K562 (cell line): ENCODE data around the gene DST. TPM values are rescaled to one million over a fixed set of nuclear protein-coding genes. Genes with fewer than 3 reads are reported as not detected.

ENCODE experiments used
- ATAC-seq: fragments of 200-7000 bp; cut with Tn5 transposase; 3 replicates; pipeline ENCODE4 v1.9.1; 2020; ENCODE audit warnings: moderate library complexity
- BruUV-seq: library from RNA; stranded (reverse); fragments of 400-500 nt; replicated peaks from 2 replicates; lab custom pipeline; 2021; lab: Mats Ljungman, UMichigan
- CTCF ChIA-PET: fragments of 300-600 bp; formaldehyde crosslinking; extraction: SDS; loops from one replicate; lab custom pipeline; 2021; ENCODE audit warnings: low intra/inter-chr PET ratio; lab: Yijun Ruan, JAX
- POLR2A ChIA-PET: fragments of 300-600, 350-650 bp; sonication (Branson Sonifier 250); formaldehyde crosslinking; extraction: SDS; loops from one replicate; lab custom pipeline; 2021; ENCODE audit warnings: antibody characterized with exemption, inconsistent platforms; lab: Yijun Ruan, JAX
- DNase-seq, 4 experiments: peaks; one replicate each; pipeline versions ENCODE4 v3.0.0 to v3.0.0-alpha.2; 2011 to 2018; ENCODE audit warnings: low spot score in 3 of 4, mixed read lengths in 3 of 4; ENCODE audit errors: extremely low read depth in 1 of 4
- FAIRE-seq: peaks from 2 replicates; lab custom pipeline; 2011; peaks lifted over from hg19 to GRCh38; lab: Jason Lieb, UNC
- H2AFZ ChIP-seq: 2 replicates; pipeline ENCODE4 v1.6.0; 2011; ENCODE audit warnings: low read depth, low read length, control low read depth, inconsistent platforms
- H3K27ac ChIP-seq: fragments of 200-600 bp; 3 replicates; pipeline ENCODE4 v1.8.0; 2011; ENCODE audit warnings: low read depth, mild to moderate bottlenecking, control low read depth, inconsistent platforms, low read length, moderate library complexity, mixed read lengths; ENCODE audit errors: extremely low read depth
- H3K27me3 ChIP-seq, 2 experiments: fragments of 300-600 bp in 1 of 2; 2 replicates in 1 of 2; 3 replicates in 1 of 2; pipeline versions ENCODE4 v1.6.0 to v1.8.0; 2011; ENCODE audit warnings: inconsistent platforms in 2 of 2, low read length in 2 of 2, mild to moderate bottlenecking in 1 of 2, mixed read lengths in 1 of 2, moderate library complexity in 1 of 2; ENCODE audit not compliant: control insufficient read depth in 2 of 2, insufficient read depth in 2 of 2
- H3K36me3 ChIP-seq: fragments of 300-600 bp; 3 replicates; pipeline ENCODE4 v1.8.0; 2011; ENCODE audit warnings: mild to moderate bottlenecking, low read length, inconsistent platforms; ENCODE audit not compliant: control insufficient read depth, insufficient read depth
- H3K4me1 ChIP-seq, 2 experiments: fragments of 200-600 bp in 1 of 2; replicated peaks in 1 of 2; 2 replicates in 1 of 2; 3 replicates in 1 of 2; pipeline versions ENCODE4 v1.5.1 to v1.8.0; 2011; ENCODE audit warnings: inconsistent platforms in 2 of 2, low read length in 2 of 2, mild to moderate bottlenecking in 1 of 2, mixed read lengths in 1 of 2, moderate library complexity in 1 of 2; ENCODE audit not compliant: control insufficient read depth in 2 of 2, insufficient read depth in 2 of 2
- H3K4me2 ChIP-seq: 2 replicates; pipeline ENCODE4 v1.6.1; 2011; ENCODE audit warnings: low read length, control low read depth, inconsistent platforms, mixed read lengths; ENCODE audit not compliant: insufficient read depth
- H3K4me3 ChIP-seq: fragments of 200-600 bp; sonication (generic), shearing (Covaris generic); 2 replicates; pipeline ENCODE4 v1.5.1; 2016; ENCODE audit warnings: control low read depth, inconsistent platforms
- H3K79me2 ChIP-seq: fragments of 200-600 bp; 3 replicates; pipeline ENCODE4 v1.8.0; 2011; ENCODE audit warnings: low read length, inconsistent platforms; ENCODE audit not compliant: control insufficient read depth, insufficient read depth
- H3K9ac ChIP-seq, 2 experiments: 2 replicates each; pipeline versions ENCODE4 v1.6.0 to v1.6.1; 2011; ENCODE audit warnings: low read depth in 2 of 2, low read length in 2 of 2, control low read depth in 1 of 2, inconsistent platforms in 1 of 2, mild to moderate bottlenecking in 1 of 2, mixed read lengths in 1 of 2; ENCODE audit not compliant: insufficient read depth in 1 of 2
- H3K9me1 ChIP-seq: one replicate; pipeline ENCODE4 v1.6.0; 2011; ENCODE audit warnings: inconsistent platforms, mild to moderate bottlenecking, low read length, moderate library complexity; ENCODE audit not compliant: control insufficient read depth, insufficient read depth
- H3K9me3 ChIP-seq: replicated peaks from 2 replicates; pipeline ENCODE4 v1.5.1; 2011; ENCODE audit warnings: low read depth, low read length, inconsistent platforms; ENCODE audit not compliant: control insufficient read depth, insufficient read depth
- H4K20me1 ChIP-seq: replicated peaks from 2 replicates; pipeline ENCODE4 v1.6.1; 2011; ENCODE audit warnings: low read length, inconsistent platforms, mixed read lengths; ENCODE audit not compliant: control insufficient read depth, insufficient read depth
- ARID2 ChIP-seq: fragments of 450-650 bp; IDR thresholded peaks from 2 replicates; pipeline ENCODE4 v1.6.1; 2017; ENCODE audit warnings: antibody characterized with exemption, mild to moderate bottlenecking
- GABPB2 ChIP-seq: fragments of 250-450 bp; sonication (Bioruptor Pico); conservative IDR thresholded peaks from 2 replicates; pipeline ENCODE4 v1.5.1; 2021; ENCODE audit warnings: mild to moderate bottlenecking
- RAD21 ChIP-seq, 2 experiments: fragments of 250-450 bp in 1 of 2; fragments of 450-650 bp in 1 of 2; sonication (Bioruptor Pico) in 1 of 2; formaldehyde crosslinking in 1 of 2; IDR thresholded peaks in 1 of 2; conservative IDR thresholded peaks in 1 of 2; 2 replicates each; pipeline versions ENCODE4 v1.4.0 to v1.8.0; 2020 to 2022; ENCODE audit warnings: mild to moderate bottlenecking in 2 of 2, moderate library complexity in 1 of 2
- ZFP1 ChIP-seq: fragments of 450-650 bp; formaldehyde crosslinking; IDR thresholded peaks from 2 replicates; pipeline ENCODE4 v1.4.0; 2020; ENCODE audit warnings: mild to moderate bottlenecking, mixed read lengths
- WGBS: fragments of 100-300 bp; shearing (Covaris generic); methylation state at CpG from one replicate; pipeline ENCODE4 v1.1.6; 2016; ENCODE audit warnings: low coverage, mixed read lengths; ENCODE audit not compliant: insufficient coverage; ENCODE audit errors: missing lambda C conversion rate; 5-methylcytosine and 5-hydroxymethylcytosine counted together
- in situ Hi-C: fragments of 300-500 bp; cut with MboI; formaldehyde crosslinking; loops from 4 replicates; pipeline ENCODE4 v1.15.0; 2018; ENCODE audit warnings: inconsistent platforms, mixed read lengths
- intact Hi-C: fragments of 100-400 bp; cut with micrococcal nuclease; formaldehyde crosslinking; loops from 2 replicates; pipeline ENCODE4 v1.14.2; 2022
- polyA plus RNA-seq, 8 experiments: library from polyadenylated mRNA; depleted of rRNA in 4 of 8; stranded (reverse) in 5 of 8; unstranded in 3 of 8; fragments of >200 nt; fragmentation: Nextera tagmentation in 2 of 8; fragmentation: Illumina TruSeq in 1 of 8; extraction: Ambion mirVana in 2 of 8; extraction: Trizol in 1 of 8; gene quantifications; 2 replicates each; pipeline versions ENCODE4 v1.2.1 to v1.2.3, GENCODE V29; 2011 to 2014; ENCODE audit warnings: inconsistent platforms in 1 of 8, missing spikeins in 1 of 8
- total RNA-seq, 7 experiments: library from RNA; depleted of rRNA in 6 of 7; stranded (reverse); fragments of >200 nt in 6 of 7; fragmentation: Illumina TruSeq in 2 of 7; extraction: Trizol in 2 of 7; gene quantifications; 2 replicates each; pipeline versions ENCODE4 v1.2.1 to v1.2.3, GENCODE V29; 2011 to 2021; ENCODE audit warnings: low replicate concordance in 1 of 7
- TF ChIP-seq, protein P1 (sequence below): sonication (generic); formaldehyde crosslinking; IDR thresholded peaks from 2 replicates; pipeline ENCODE4 v1.8.0; 2022; ENCODE audit warnings: missing genetic modification reagents, mild to moderate bottlenecking, borderline replicate concordance
- TF ChIP-seq, protein P2 (sequence below): IDR thresholded peaks from 2 replicates; pipeline ENCODE4 v1.6.1; 2012; ENCODE audit warnings: low read depth, low read length, improper control_type of control experiment, borderline replicate concordance
- TF ChIP-seq, protein P3 (sequence below): fragments of 450-650 bp; formaldehyde crosslinking; IDR thresholded peaks from 2 replicates; pipeline ENCODE4 v1.4.0; 2020; ENCODE audit warnings: mild to moderate bottlenecking, moderate library complexity
- TF ChIP-seq, protein P4 (sequence below), 2 experiments: fragments of 450-650 bp; formaldehyde crosslinking in 1 of 2; IDR thresholded peaks; 2 replicates each; pipeline versions ENCODE4 v1.4.0 to v1.6.1; 2014 to 2020; ENCODE audit warnings: mild to moderate bottlenecking in 2 of 2, borderline replicate concordance in 1 of 2, low read depth in 1 of 2

Gene DST
- total and polyA plus RNA-seq, 9 of the 15 experiments (the other 6 are each of a cell fraction or from before 2014, with no cell fraction given) = 5.2 to 21.9 (median 13.3) TPM

DNA sequence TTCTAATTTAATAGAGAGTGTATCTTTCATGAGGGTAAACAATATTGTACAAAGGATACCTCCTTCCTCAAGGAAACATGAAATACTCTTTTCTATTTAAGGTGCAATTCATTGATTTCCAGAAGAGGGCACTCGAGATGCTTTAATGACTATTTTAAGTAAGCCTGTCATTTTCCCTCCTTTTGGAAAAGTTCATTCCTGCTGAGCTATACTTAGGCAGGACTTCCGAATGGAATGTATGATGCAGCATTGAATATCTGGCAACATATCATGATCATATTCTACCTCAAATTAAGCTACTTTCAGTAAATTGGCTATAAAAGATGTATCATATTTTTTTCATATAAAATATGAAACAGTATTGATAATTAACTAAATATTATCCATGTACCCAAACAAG is 5.0 kb downstream of the DST start:
- H3K4me3 ChIP-seq = no peak overlapping the region
- in situ Hi-C loops = no loop called here
- no peak overlapping the region for H2AFZ ChIP-seq
- H3K9me1 ChIP-seq = no peaks in the 10 kb centered on the region
- FAIRE-seq (peak; percentile 80), DNase-seq (peak in 2 of 4 experiments; percentile 9 to 55), ATAC-seq (peak; percentile 61)
- H4K20me1 ChIP-seq = no peaks in the 10 kb centered on the region
- H3K36me3 ChIP-seq = no peaks in the 10 kb centered on the region; the same call in 2 of the 3 replicates
- no peaks in the 10 kb centered on the region for H3K4me1 ChIP-seq
- no peak overlapping the region for H3K27ac ChIP-seq
- WGBS = 0% methylated on average over 2 of the region's 2 CpGs
- H3K9me3 ChIP-seq = no peaks in the 10 kb centered on the region; the same call in 1 of the 2 replicates
- ChIA-PET POLR2A (no interaction called here), CTCF (interaction anchor here (0.6 to 2.9 kb wide), 4 partner anchors 60 to 279 kb away, joined by 4 to 33 read pairs (median 8); no protein-coding TSS in a partner anchor)
- H3K4me2 ChIP-seq = no peak overlapping the region
- no peaks in the 10 kb centered on the region for H3K27me3 ChIP-seq
- no TSS peak for BruUV-seq
- H3K79me2 ChIP-seq = no peaks in the 10 kb centered on the region
- no peak overlapping the region for H3K9ac ChIP-seq
- intact Hi-C loops = loop anchor here (1.0 to 10.0 kb wide), 4 partner anchors 62 to 677 kb away; partner anchors contain the start of gene PRIM2
- TF ChIP-seq, protein P1, sequence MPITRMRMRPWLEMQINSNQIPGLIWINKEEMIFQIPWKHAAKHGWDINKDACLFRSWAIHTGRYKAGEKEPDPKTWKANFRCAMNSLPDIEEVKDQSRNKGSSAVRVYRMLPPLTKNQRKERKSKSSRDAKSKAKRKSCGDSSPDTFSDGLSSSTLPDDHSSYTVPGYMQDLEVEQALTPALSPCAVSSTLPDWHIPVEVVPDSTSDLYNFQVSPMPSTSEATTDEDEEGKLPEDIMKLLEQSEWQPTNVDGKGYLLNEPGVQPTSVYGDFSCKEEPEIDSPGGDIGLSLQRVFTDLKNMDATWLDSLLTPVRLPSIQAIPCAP = no peak
- TF ChIP-seq, protein P2, sequence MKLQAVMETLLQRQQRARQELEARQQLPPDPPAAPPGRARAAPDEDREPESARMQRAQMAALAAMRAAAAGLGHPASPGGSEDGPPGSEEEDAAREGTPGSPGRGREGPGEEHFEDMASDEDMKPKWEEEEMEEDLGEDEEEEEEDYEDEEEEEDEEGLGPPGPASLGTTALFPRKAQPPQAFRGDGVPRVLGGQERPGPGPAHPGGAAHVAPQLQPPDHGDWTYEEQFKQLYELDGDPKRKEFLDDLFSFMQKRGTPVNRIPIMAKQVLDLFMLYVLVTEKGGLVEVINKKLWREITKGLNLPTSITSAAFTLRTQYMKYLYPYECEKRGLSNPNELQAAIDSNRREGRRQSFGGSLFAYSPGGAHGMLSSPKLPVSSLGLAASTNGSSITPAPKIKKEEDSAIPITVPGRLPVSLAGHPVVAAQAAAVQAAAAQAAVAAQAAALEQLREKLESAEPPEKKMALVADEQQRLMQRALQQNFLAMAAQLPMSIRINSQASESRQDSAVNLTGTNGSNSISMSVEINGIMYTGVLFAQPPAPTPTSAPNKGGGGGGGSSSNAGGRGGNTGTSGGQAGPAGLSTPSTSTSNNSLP = 0 out of 2 replicates have a peak, but pooled peaks have one; percentile 27
- TF ChIP-seq ZFP1 (CRISPR knock-in tag) (no peak), RAD21 (CRISPR knock-in tag; conservative IDR thresholded peaks at IDR 0.05 in 1 of 2, IDR thresholded peaks at IDR 0.05 in 1 of 2) (peak; percentile 83 to 92), ARID2 (no peak), GABPB2 (no peak)
- TF ChIP-seq, protein P3, sequence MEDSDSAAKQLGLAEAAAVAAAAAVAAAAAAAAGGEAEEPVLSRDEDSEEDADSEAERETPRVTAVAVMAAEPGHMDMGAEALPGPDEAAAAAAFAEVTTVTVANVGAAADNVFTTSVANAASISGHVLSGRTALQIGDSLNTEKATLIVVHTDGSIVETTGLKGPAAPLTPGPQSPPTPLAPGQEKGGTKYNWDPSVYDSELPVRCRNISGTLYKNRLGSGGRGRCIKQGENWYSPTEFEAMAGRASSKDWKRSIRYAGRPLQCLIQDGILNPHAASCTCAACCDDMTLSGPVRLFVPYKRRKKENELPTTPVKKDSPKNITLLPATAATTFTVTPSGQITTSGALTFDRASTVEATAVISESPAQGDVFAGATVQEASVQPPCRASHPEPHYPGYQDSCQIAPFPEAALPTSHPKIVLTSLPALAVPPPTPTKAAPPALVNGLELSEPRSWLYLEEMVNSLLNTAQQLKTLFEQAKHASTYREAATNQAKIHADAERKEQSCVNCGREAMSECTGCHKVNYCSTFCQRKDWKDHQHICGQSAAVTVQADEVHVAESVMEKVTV (CRISPR knock-in tag) = peak; percentile 80
- TF ChIP-seq, protein P4, sequence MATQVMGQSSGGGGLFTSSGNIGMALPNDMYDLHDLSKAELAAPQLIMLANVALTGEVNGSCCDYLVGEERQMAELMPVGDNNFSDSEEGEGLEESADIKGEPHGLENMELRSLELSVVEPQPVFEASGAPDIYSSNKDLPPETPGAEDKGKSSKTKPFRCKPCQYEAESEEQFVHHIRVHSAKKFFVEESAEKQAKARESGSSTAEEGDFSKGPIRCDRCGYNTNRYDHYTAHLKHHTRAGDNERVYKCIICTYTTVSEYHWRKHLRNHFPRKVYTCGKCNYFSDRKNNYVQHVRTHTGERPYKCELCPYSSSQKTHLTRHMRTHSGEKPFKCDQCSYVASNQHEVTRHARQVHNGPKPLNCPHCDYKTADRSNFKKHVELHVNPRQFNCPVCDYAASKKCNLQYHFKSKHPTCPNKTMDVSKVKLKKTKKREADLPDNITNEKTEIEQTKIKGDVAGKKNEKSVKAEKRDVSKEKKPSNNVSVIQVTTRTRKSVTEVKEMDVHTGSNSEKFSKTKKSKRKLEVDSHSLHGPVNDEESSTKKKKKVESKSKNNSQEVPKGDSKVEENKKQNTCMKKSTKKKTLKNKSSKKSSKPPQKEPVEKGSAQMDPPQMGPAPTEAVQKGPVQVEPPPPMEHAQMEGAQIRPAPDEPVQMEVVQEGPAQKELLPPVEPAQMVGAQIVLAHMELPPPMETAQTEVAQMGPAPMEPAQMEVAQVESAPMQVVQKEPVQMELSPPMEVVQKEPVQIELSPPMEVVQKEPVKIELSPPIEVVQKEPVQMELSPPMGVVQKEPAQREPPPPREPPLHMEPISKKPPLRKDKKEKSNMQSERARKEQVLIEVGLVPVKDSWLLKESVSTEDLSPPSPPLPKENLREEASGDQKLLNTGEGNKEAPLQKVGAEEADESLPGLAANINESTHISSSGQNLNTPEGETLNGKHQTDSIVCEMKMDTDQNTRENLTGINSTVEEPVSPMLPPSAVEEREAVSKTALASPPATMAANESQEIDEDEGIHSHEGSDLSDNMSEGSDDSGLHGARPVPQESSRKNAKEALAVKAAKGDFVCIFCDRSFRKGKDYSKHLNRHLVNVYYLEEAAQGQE (IDR thresholded peaks at IDR 0.05; ENCODE audit: borderline replicate concordance) = peak; percentile 65; the same call in 1 of the 2 replicates
- TF ChIP-seq, protein P4 (CRISPR knock-in tag; IDR thresholded peaks at IDR 0.05; ENCODE audit: low read depth) = no peak
